Measurements from ENCODE around the gene DMPK.

GRCh38 chr19:45752639-45753038 is 29.7 kb downstream of the DMPK start:
- no peak for TF ChIP-seq SMC3 (conservative IDR thresholded peaks at IDR 0.05; ENCODE audit: poor library complexity)
- TF ChIP-seq CTCF (IDR thresholded peaks at IDR 0.05; ENCODE audit: poor library complexity, severe bottlenecking): no peak
- no peak for TF ChIP-seq EZH2 (IDR thresholded peaks at IDR 0.05; ENCODE audit: borderline replicate concordance, insufficient read depth, low read length, poor library complexity, severe bottlenecking)
- TF ChIP-seq REST (IDR thresholded peaks at IDR 0.05; ENCODE audit: borderline replicate concordance): no peak

Measured in neural cell (in vitro differentiated cells).